Right cardiac atrium (tissue), 5 donors: ENCODE data around the gene AOPEP. TPM values are rescaled to one million over a fixed set of nuclear protein-coding genes. Genes with fewer than 3 reads are reported as not detected.

Source experiments
- ATAC-seq, 2 donors: fragments of 200-7000 bp; cut with Tn5 transposase; one replicate each; pipeline versions ENCODE4 v1.8.0 to v1.9.1; 2020; ENCODE audit warnings: moderate library complexity in 2 of 2, mild to moderate bottlenecking in 1 of 2
- DNase-seq, 3 donors: peaks; one replicate each; pipeline ENCODE4 v3.0.0-alpha.2; 2020
- H3K27ac ChIP-seq: one replicate; pipeline ENCODE4 v1.5.1; 2013; ENCODE audit warnings: mild to moderate bottlenecking, low read length, control low read depth, moderate library complexity
- H3K27me3 ChIP-seq: one replicate; pipeline ENCODE4 v1.6.1; 2013; ENCODE audit not compliant: control insufficient read depth, insufficient read depth
- H3K4me1 ChIP-seq: one replicate; pipeline ENCODE4 v1.6.1; 2013; ENCODE audit warnings: low read length; ENCODE audit not compliant: control insufficient read depth, insufficient read depth
- H3K4me3 ChIP-seq: one replicate; pipeline ENCODE4 v1.5.1; 2013; ENCODE audit warnings: low read length, control low read depth
- H3K9me3 ChIP-seq: one replicate; pipeline ENCODE4 v1.6.1; 2013; ENCODE audit warnings: low read length; ENCODE audit not compliant: control insufficient read depth
- WGBS: extraction: QIAGEN DNeasy Blood & Tissue Kit; methylation state at CpG from one replicate; pipeline ENCODE4 v1.1.7; 2013; 5-methylcytosine and 5-hydroxymethylcytosine counted together
- intact Hi-C, 4 donors: fragments of 100-400 bp; cut with DNase I; formaldehyde crosslinking; loops; one replicate each; pipeline versions ENCODE4 v1.11.0 to v1.14.0; 2022 to 2023
- polyA plus RNA-seq: library from polyadenylated mRNA; stranded (reverse); fragments of 200-250 nt; gene quantifications from one replicate; pipeline ENCODE4 v1.2.3, GENCODE V29; 2013
- total RNA-seq, 4 donors: library from RNA; stranded (reverse); fragmentation: NEBNext Ultra II Directional; extraction: Animal tissue kit (Norgen Biotek cat#: 25700); gene quantifications; one replicate each; pipeline ENCODE4 v1.2.1, GENCODE V29; 2021
- donor health status: healthy with polysubstance abuse.
- donor health status: DM: no; HTN: yes; CAD: no.
- donor health status: DM: no; HTN: no; CAD: no.
- donor health status: DM: no; HTN: yes; CAD: no; lungs with severe emphysema.
- donor health status: DM: yes; HTN: yes; CAD: no.

Gene AOPEP
- total and polyA plus RNA-seq, 5 donors, result 124 to 170 (median 154) TPM

GRCh38 chr9:95037789-95038521, 311.5 kb downstream of the AOPEP start:
- ATAC-seq, result no peak
- WGBS, result 77% methylated on average over 7 of the region's 7 CpGs
- Histone ChIP-seq H3K4me1 (peaks cover 15% of the 10 kb centered on the region), H3K4me3 (no peak overlapping the region), H3K9me3 (no peaks in the 10 kb centered on the region), H3K27me3 (no peaks in the 10 kb centered on the region), H3K27ac (no peak overlapping the region)
- intact Hi-C loops, result no loop called here
- DNase-seq, result no peak

GRCh38 chr9:95038666-95039065, 312.2 kb downstream of the AOPEP start:
- Histone ChIP-seq H3K4me1 (peaks cover 11% of the 10 kb centered on the region), H3K9me3 (no peaks in the 10 kb centered on the region), H3K27ac (no peak overlapping the region), H3K4me3 (no peak overlapping the region), H3K27me3 (no peaks in the 10 kb centered on the region)
- ATAC-seq, result peak; percentile 8 to 24
- no peak for DNase-seq
- 88% methylated on average over 9 of the region's 9 CpGs for WGBS
- intact Hi-C loops, result no loop called here

- ATAC-seq, result no peak
- Histone ChIP-seq H3K27ac (no peak overlapping the region), H3K9me3 (no peaks in the 10 kb centered on the region), H3K4me1 (peaks cover 11% of the 10 kb centered on the region), H3K4me3 (no peak overlapping the region), H3K27me3 (no peaks in the 10 kb centered on the region)
- DNase-seq, result no peak
- WGBS, result 66% methylated on average over 5 of the region's 5 CpGs
- intact Hi-C loops, result no loop called here
Observed at GRCh38 chr9:95040106-95040505, 313.6 kb downstream of the AOPEP start.

GRCh38 chr9:95043826-95044225, 317.3 kb downstream of the AOPEP start:
- H3K9me3 ChIP-seq, result no peaks in the 10 kb centered on the region
- 54% methylated on average over 5 of the region's 5 CpGs for WGBS
- H3K4me1 ChIP-seq, result peaks cover 7% of the 10 kb centered on the region
- peak overlapping the region; percentile 65 for H3K27ac ChIP-seq
- ATAC-seq (peak; percentile 6 to 32), DNase-seq (no peak)
- intact Hi-C loops, result no loop called here
- no peak overlapping the region for H3K4me3 ChIP-seq
- H3K27me3 ChIP-seq, result no peaks in the 10 kb centered on the region

- peak; percentile 26 to 73 (median 68) for DNase-seq
- Histone ChIP-seq H3K4me1 (peaks cover 6% of the 10 kb centered on the region), H3K4me3 (no peak overlapping the region), H3K9me3 (no peaks in the 10 kb centered on the region), H3K27ac (peak overlapping the region; percentile 78), H3K27me3 (no peaks in the 10 kb centered on the region)
- intact Hi-C loops, result no loop called here
- WGBS, result 65% methylated on average over 36 of the region's 36 CpGs
- ATAC-seq, result peak; percentile 18 to 32
Observed at GRCh38 chr9:95044731-95045508, 318.4 kb downstream of the AOPEP start.

- no peak for DNase-seq
- WGBS, result 69% methylated on average over 16 of the region's 16 CpGs
- H3K9me3 ChIP-seq, result no peaks in the 10 kb centered on the region
- peaks cover 3% of the 10 kb centered on the region for H3K4me1 ChIP-seq
- ATAC-seq, result no peak
- peak overlapping the region; percentile 0 for H3K27ac ChIP-seq
- no peak overlapping the region for H3K4me3 ChIP-seq
- intact Hi-C loops, result no loop called here
- no peaks in the 10 kb centered on the region for H3K27me3 ChIP-seq
Observed at GRCh38 chr9:95045751-95046150, 319.3 kb downstream of the AOPEP start.

- ATAC-seq (no peak), DNase-seq (no peak)
- peak overlapping the region; percentile 43 for H3K4me3 ChIP-seq
- WGBS, result 57% methylated on average over 3 of the region's 3 CpGs
- H3K27ac ChIP-seq, result no peak overlapping the region
- H3K27me3 ChIP-seq, result no peaks in the 10 kb centered on the region
- H3K9me3 ChIP-seq, result no peaks in the 10 kb centered on the region
- intact Hi-C loops, result no loop called here
- no peaks in the 10 kb centered on the region for H3K4me1 ChIP-seq
Observed at GRCh38 chr9:95047452-95048224, 321.1 kb downstream of the AOPEP start.

- Histone ChIP-seq H3K4me3 (peak overlapping the region; percentile 43), H3K27ac (peak overlapping the region; percentile 88), H3K27me3 (no peaks in the 10 kb centered on the region), H3K4me1 (no peaks in the 10 kb centered on the region), H3K9me3 (no peaks in the 10 kb centered on the region)
- 3% methylated on average over 58 of the region's 58 CpGs for whole genome bisulfite sequencing
- peak; percentile 93 to 96 for ATAC-seq
- peak; percentile 76 to 88 (median 85) for DNase-seq
- intact Hi-C loops, result no loop called here
Observed at GRCh38 chr9:95048225-95049087, 322.0 kb downstream of the AOPEP start.

- WGBS, result 40% methylated on average over 6 of the region's 6 CpGs
- DNase-seq, result no peak
- Histone ChIP-seq H3K27ac (no peak overlapping the region), H3K4me3 (peak overlapping the region; percentile 33), H3K4me1 (no peaks in the 10 kb centered on the region), H3K9me3 (no peaks in the 10 kb centered on the region), H3K27me3 (no peaks in the 10 kb centered on the region)
- intact Hi-C loops, result loop anchor here in 1 of 4 donors (10.0 kb wide), 1 partner anchor 45 kb away; no protein-coding TSS in a partner anchor
- peak in 1 of 2 donors; percentile 32 for ATAC-seq
Observed at GRCh38 chr9:95049761-95050160, 323.3 kb downstream of the AOPEP start.
